ENCODE data around the gene RNASE4. TPM values are rescaled to one million over a fixed set of nuclear protein-coding genes. Genes with fewer than 3 reads are reported as not detected.

RNASE4 gene
- total and polyA plus RNA-seq, 2 donors (not counting 3 experiments of a cell fraction or from before 2014, with no cell fraction given) = 6.9 to 27.4 TPM

GRCh38 chr14:20726531-20726930 is 42.2 kb downstream of the RNASE4 start:
- Histone ChIP-seq H3K4me2 (ENCODE audit: insufficient read depth, low read length) (no peak overlapping the region), H3K9ac (replicated peaks; ENCODE audit: extremely low read depth, insufficient read depth, low read length) (no peak overlapping the region), H2AFZ (ENCODE audit: low read depth, low read length) (no peak overlapping the region), H3K9me3 (replicated peaks; ENCODE audit: control insufficient read depth, insufficient read depth, low read length) (no peaks in the 10 kb centered on the region), H3K27me3 (ENCODE audit: control insufficient read depth in 2 of 2, insufficient read depth in 2 of 2, low read length in 2 of 2) (peaks cover 27 to 47% of the 10 kb centered on the region in 2 experiments), H4K20me1 (replicated peaks; ENCODE audit: control insufficient read depth, extremely low read depth, insufficient read depth, low read length) (no peaks in the 10 kb centered on the region), H3K9me1 (replicated peaks; ENCODE audit: control insufficient read depth, extremely low read depth, insufficient read depth, low read length) (no peaks in the 10 kb centered on the region), H3K36me3 (ENCODE audit: control insufficient read depth in 2 of 2, extremely low read depth in 1 of 2, insufficient read depth in 2 of 2, low read length in 2 of 2) (no peaks in the 10 kb centered on the region), H3K4me1 (ENCODE audit: control insufficient read depth, extremely low read depth, insufficient read depth, low read length) (no peaks in the 10 kb centered on the region), H3K27ac (ENCODE audit: insufficient read depth, low read depth, low read length) (no peak overlapping the region), H3K4me3 (replicated peaks in 1 of 3; ENCODE audit: insufficient read depth in 1 of 3, low read depth in 1 of 3, low read length in 3 of 3) (no peak overlapping the region), H3K79me2 (ENCODE audit: control insufficient read depth, insufficient read depth, low read length) (no peaks in the 10 kb centered on the region)
- DNase-seq (ENCODE audit: low read depth, low spot score) = no peak
- no TSS peak for BruUV-seq (replicated peaks)
- CTCF ChIA-PET = no interaction called here
- intact Hi-C loops (cut with micrococcal nuclease) = no loop called here
- dilution Hi-C loops (cut with MboI; ENCODE audit: extremely low pct_ligation_motif_present, low sequenced_read_pairs) = no loop called here
- no peak for FAIRE-seq
- POLR2A ChIA-PET = no interaction called here
- TF ChIP-seq CTCF (IDR thresholded peaks at IDR 0.05; ENCODE audit: extremely low read depth in 1 of 2, insufficient read depth in 1 of 2, low read depth in 1 of 2, low read length in 2 of 2) (no peak), FOS (IDR thresholded peaks at IDR 0.05; ENCODE audit: borderline replicate concordance, insufficient read depth, low read length) (no peak)

- Histone ChIP-seq H3K9me1 (replicated peaks; ENCODE audit: control insufficient read depth, extremely low read depth, insufficient read depth, low read length) (no peaks in the 10 kb centered on the region), H3K27ac (ENCODE audit: insufficient read depth, low read depth, low read length) (no peak overlapping the region), H3K4me2 (ENCODE audit: insufficient read depth, low read length) (no peak overlapping the region), H3K4me1 (ENCODE audit: control insufficient read depth, extremely low read depth, insufficient read depth, low read length) (no peaks in the 10 kb centered on the region), H2AFZ (ENCODE audit: low read depth, low read length) (no peak overlapping the region), H3K9me3 (replicated peaks; ENCODE audit: control insufficient read depth, insufficient read depth, low read length) (no peaks in the 10 kb centered on the region), H3K4me3 (replicated peaks in 1 of 3; ENCODE audit: insufficient read depth in 1 of 3, low read depth in 1 of 3, low read length in 3 of 3) (no peak overlapping the region), H4K20me1 (replicated peaks; ENCODE audit: control insufficient read depth, extremely low read depth, insufficient read depth, low read length) (no peaks in the 10 kb centered on the region), H3K9ac (replicated peaks; ENCODE audit: extremely low read depth, insufficient read depth, low read length) (no peak overlapping the region), H3K27me3 (ENCODE audit: control insufficient read depth in 2 of 2, insufficient read depth in 2 of 2, low read length in 2 of 2) (peaks cover 26 to 28% of the 10 kb centered on the region in 2 experiments), H3K36me3 (ENCODE audit: control insufficient read depth in 2 of 2, extremely low read depth in 1 of 2, insufficient read depth in 2 of 2, low read length in 2 of 2) (no peaks in the 10 kb centered on the region), H3K79me2 (ENCODE audit: control insufficient read depth, insufficient read depth, low read length) (no peaks in the 10 kb centered on the region)
- BruUV-seq (replicated peaks) = no TSS peak
- FAIRE-seq (no peak), DNase-seq (ENCODE audit: low read depth, low spot score) (no peak)
- intact Hi-C loops (cut with micrococcal nuclease) = no loop called here
- dilution Hi-C loops (cut with MboI; ENCODE audit: extremely low pct_ligation_motif_present, low sequenced_read_pairs) = no loop called here
- ChIA-PET POLR2A (no interaction called here), CTCF (interaction anchor here (0.9 to 1.0 kb wide), 3 partner anchors 15 to 127 kb away, joined by 3 to 4 read pairs (median 3); partner anchors contain the start of gene EDDM3A)
- TF ChIP-seq EZH2 (IDR thresholded peaks at IDR 0.05; ENCODE audit: borderline replicate concordance, low read depth, low read length, severe bottlenecking) (no peak), FOS (IDR thresholded peaks at IDR 0.05; ENCODE audit: borderline replicate concordance, insufficient read depth, low read length) (no peak), MYC (IDR thresholded peaks at IDR 0.05; ENCODE audit: low read depth, low read length) (no peak), POLR2A (IDR thresholded peaks at IDR 0.05; ENCODE audit: low read depth, low read length) (no peak), CTCF (IDR thresholded peaks at IDR 0.05; ENCODE audit: extremely low read depth in 1 of 2, insufficient read depth in 1 of 2, low read depth in 1 of 2, low read length in 2 of 2) (no peak), GATA2 (IDR thresholded peaks at IDR 0.05; ENCODE audit: insufficient read depth, insufficient read length, low read depth, low read length) (no peak), JUN (IDR thresholded peaks at IDR 0.05; ENCODE audit: borderline replicate concordance, insufficient read depth, insufficient read length, low read depth) (no peak), MAX (IDR thresholded peaks at IDR 0.05; ENCODE audit: insufficient read depth, insufficient read length) (no peak), POLR2AphosphoS5 (IDR thresholded peaks at IDR 0.05; ENCODE audit: insufficient read depth, low read depth, low read length) (no peak)
Observed at GRCh38 chr14:20730891-20731290, 46.5 kb downstream of the RNASE4 start.
